HepG2 (cell line): ENCODE results near the gene ZNF593OS.

Experiments used
- ATM ChIP-seq: fragments of 450-650 bp; IDR thresholded peaks from 2 replicates; pipeline ENCODE4 v1.7.1; 2017; ENCODE audit warnings: mild to moderate bottlenecking, borderline replicate concordance
- BRCA1 ChIP-seq: sonication (generic); formaldehyde crosslinking; IDR thresholded peaks from 2 replicates; pipeline ENCODE4 v1.4.0; 2020; ENCODE audit warnings: missing genetic modification reagents
- FOXJ3 ChIP-seq: sonication (generic); formaldehyde crosslinking; IDR thresholded peaks from 2 replicates; pipeline ENCODE4 v1.4.0; 2020; ENCODE audit warnings: missing genetic modification reagents, mild to moderate bottlenecking, borderline replicate concordance
- NCOA1 ChIP-seq: sonication (generic); formaldehyde crosslinking; IDR thresholded peaks from 2 replicates; pipeline ENCODE4 v1.9.0; 2021; ENCODE audit warnings: missing genetic modification reagents
- POGK ChIP-seq: sonication (generic); formaldehyde crosslinking; conservative IDR thresholded peaks from 2 replicates; pipeline ENCODE4 v1.8.0; 2022; ENCODE audit warnings: mild to moderate bottlenecking, moderate library complexity, missing genetic modification reagents
- RFX5 ChIP-seq: IDR thresholded peaks from 2 replicates; pipeline ENCODE4 v1.6.1; 2011; ENCODE audit warnings: low read depth, low read length, improper control_type of control experiment
- ZBTB21 ChIP-seq: sonication (generic); formaldehyde crosslinking; IDR thresholded peaks from 2 replicates; pipeline ENCODE4 v1.4.0; 2020; ENCODE audit warnings: missing genetic modification reagents
- ZNF121 ChIP-seq: sonication (generic); formaldehyde crosslinking; IDR thresholded peaks from 2 replicates; pipeline ENCODE4 v1.5.0; 2020; ENCODE audit warnings: mild to moderate bottlenecking, missing genetic modification reagents
- TF ChIP-seq, protein P1 (sequence below): sonication (generic); formaldehyde crosslinking; IDR thresholded peaks from 2 replicates; pipeline ENCODE4 v1.4.0; 2020; ENCODE audit warnings: mild to moderate bottlenecking, low read depth, missing genetic modification reagents
- TF ChIP-seq, protein P2 (sequence below): sonication (generic); formaldehyde crosslinking; IDR thresholded peaks from 2 replicates; pipeline ENCODE4 v1.5.0; 2020; ENCODE audit warnings: mild to moderate bottlenecking, missing genetic modification reagents, moderate library complexity

DNA sequence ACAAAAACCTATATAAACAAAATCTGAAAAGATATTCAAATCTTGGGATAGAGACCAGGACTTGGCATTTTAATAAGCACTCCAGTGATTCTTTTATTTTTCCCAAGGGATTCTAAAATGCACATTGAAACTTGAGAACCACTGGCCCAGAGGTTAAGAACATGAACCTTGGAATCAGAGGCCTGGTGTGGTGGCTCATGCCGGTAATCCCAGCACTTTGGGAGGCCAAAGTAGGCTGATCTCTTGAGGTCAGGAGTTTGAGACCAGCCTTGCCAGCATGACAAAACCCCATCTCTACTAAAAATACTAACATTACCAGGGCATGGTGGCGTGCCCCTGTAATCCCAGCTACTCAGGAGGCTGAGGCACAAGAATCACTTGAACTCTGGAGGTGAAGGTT, 49.5 kb upstream of the ZNF593OS start:
- TF ChIP-seq NCOA1 (CRISPR knock-in tag) (no peak), ZNF121 (CRISPR knock-in tag) (no peak), ZBTB21 (no peak), FOXJ3 (CRISPR knock-in tag) (no peak), POGK (CRISPR knock-in tag) (no peak), ATM (no peak), RFX5 (no peak), BRCA1 (CRISPR knock-in tag) (no peak)
- TF ChIP-seq, protein P1, sequence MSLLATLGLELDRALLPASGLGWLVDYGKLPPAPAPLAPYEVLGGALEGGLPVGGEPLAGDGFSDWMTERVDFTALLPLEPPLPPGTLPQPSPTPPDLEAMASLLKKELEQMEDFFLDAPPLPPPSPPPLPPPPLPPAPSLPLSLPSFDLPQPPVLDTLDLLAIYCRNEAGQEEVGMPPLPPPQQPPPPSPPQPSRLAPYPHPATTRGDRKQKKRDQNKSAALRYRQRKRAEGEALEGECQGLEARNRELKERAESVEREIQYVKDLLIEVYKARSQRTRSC (CRISPR knock-in tag): no peak
- TF ChIP-seq, protein P2, sequence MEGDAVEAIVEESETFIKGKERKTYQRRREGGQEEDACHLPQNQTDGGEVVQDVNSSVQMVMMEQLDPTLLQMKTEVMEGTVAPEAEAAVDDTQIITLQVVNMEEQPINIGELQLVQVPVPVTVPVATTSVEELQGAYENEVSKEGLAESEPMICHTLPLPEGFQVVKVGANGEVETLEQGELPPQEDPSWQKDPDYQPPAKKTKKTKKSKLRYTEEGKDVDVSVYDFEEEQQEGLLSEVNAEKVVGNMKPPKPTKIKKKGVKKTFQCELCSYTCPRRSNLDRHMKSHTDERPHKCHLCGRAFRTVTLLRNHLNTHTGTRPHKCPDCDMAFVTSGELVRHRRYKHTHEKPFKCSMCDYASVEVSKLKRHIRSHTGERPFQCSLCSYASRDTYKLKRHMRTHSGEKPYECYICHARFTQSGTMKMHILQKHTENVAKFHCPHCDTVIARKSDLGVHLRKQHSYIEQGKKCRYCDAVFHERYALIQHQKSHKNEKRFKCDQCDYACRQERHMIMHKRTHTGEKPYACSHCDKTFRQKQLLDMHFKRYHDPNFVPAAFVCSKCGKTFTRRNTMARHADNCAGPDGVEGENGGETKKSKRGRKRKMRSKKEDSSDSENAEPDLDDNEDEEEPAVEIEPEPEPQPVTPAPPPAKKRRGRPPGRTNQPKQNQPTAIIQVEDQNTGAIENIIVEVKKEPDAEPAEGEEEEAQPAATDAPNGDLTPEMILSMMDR (CRISPR knock-in tag): no peak
